Nephron progenitor cell (in vitro differentiated cells): ENCODE data around the gene SLC19A2.

ENCODE experiments used
- DNase-seq: peaks from one replicate; pipeline ENCODE4 v3.0.0; 2021
- H3K27ac Mint-ChIP-seq: 2 replicates; pipeline ENCODE4 v1.8.0; 2021; ENCODE audit warnings: mild to moderate bottlenecking, moderate library complexity, mixed read lengths
- H3K27me3 Mint-ChIP-seq: 2 replicates; pipeline ENCODE4 v1.8.0; 2021; ENCODE audit warnings: mild to moderate bottlenecking, low read depth, mixed read lengths; ENCODE audit not compliant: poor library complexity
- H3K36me3 Mint-ChIP-seq: 2 replicates; pipeline ENCODE4 v1.8.0; 2021; ENCODE audit warnings: low read depth, mixed read lengths
- H3K4me1 Mint-ChIP-seq: 2 replicates; pipeline ENCODE4 v1.8.0; 2021; ENCODE audit warnings: mixed read lengths
- H3K4me3 Mint-ChIP-seq: 2 replicates; pipeline ENCODE4 v1.8.0; 2021; ENCODE audit warnings: mild to moderate bottlenecking, moderate library complexity, mixed read lengths
- H3K9me3 Mint-ChIP-seq: 2 replicates; pipeline ENCODE4 v1.8.0; 2021; ENCODE audit warnings: mild to moderate bottlenecking, moderate library complexity, mixed read lengths
- TF ChIP-seq, protein P1 (sequence below): fragments of 200-600 bp; sonication (generic); IDR thresholded peaks from 2 replicates; pipeline ENCODE4 v1.5.0; 2021; ENCODE audit warnings: antibody characterized with exemption

SLC19A2 gene

DNA sequence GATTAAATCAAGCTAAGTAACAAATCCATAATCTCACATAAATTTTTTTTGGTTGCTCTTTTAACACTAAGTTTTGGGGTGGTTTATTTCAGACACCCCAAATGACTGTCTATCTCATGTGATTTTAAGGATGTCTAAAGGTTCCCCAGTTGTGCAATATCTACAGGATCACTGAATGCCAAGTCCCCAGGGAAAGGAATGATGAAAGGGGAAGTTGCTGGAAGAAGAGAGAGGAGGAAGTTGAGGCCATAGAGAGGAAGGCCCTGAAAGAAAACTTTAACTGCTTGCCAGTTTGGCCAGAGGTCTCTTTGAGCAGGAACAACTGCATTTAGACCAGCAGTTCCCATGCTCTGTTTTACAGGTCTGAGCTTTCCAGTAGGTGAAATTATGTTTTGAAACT is 27.5 kb upstream of the SLC19A2 start:
- no peak for DNase-seq
- Mint-ChIP-seq H3K4me3 (no peak overlapping the region), H3K27ac (no peak overlapping the region), H3K4me1 (no peaks in the 10 kb centered on the region), H3K9me3 (no peaks in the 10 kb centered on the region), H3K36me3 (no peaks in the 10 kb centered on the region), H3K27me3 (peaks cover 3% of the 10 kb centered on the region)
- TF ChIP-seq, protein P1, sequence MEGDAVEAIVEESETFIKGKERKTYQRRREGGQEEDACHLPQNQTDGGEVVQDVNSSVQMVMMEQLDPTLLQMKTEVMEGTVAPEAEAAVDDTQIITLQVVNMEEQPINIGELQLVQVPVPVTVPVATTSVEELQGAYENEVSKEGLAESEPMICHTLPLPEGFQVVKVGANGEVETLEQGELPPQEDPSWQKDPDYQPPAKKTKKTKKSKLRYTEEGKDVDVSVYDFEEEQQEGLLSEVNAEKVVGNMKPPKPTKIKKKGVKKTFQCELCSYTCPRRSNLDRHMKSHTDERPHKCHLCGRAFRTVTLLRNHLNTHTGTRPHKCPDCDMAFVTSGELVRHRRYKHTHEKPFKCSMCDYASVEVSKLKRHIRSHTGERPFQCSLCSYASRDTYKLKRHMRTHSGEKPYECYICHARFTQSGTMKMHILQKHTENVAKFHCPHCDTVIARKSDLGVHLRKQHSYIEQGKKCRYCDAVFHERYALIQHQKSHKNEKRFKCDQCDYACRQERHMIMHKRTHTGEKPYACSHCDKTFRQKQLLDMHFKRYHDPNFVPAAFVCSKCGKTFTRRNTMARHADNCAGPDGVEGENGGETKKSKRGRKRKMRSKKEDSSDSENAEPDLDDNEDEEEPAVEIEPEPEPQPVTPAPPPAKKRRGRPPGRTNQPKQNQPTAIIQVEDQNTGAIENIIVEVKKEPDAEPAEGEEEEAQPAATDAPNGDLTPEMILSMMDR: no peak

DNA sequence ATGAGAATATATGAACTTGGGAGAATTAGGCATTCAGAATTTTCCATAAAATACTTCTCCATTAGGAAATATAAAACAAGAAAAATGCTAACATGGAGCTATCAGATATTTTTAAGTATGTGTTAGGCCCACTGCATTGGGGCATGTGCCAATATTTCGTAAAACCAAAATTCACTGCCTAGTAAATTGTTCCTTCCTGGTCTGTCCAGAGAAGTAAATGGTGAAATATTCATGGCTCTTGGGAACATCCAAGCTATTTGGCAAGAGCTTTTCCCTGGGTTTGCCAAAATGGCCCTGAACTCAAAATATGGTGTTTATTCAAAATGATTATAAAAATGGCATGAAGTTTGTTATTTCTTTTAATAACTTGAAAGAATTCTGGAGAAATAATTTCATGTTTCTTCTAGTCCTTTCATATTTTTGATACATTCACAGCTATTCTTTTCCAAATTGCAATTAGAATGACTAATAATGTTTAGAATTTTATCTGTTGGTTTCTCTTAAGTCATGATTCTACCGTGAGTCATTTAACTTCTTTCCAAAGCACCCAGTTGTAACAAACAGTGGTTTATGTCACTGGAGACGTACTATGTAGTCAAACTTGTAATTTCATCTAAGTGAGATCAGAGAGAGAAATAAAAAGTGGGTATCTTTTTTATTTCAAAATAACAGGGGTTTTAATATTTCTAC is 25.7 kb upstream of the SLC19A2 start:
- DNase-seq: no peak
- H3K9me3 Mint-ChIP-seq: no peaks in the 10 kb centered on the region
- no peaks in the 10 kb centered on the region for H3K36me3 Mint-ChIP-seq
- H3K27me3 Mint-ChIP-seq: peaks cover 3% of the 10 kb centered on the region
- TF ChIP-seq, protein P1: no peak
- H3K4me3 Mint-ChIP-seq: no peak overlapping the region
- no peaks in the 10 kb centered on the region for H3K4me1 Mint-ChIP-seq
- H3K27ac Mint-ChIP-seq: no peak overlapping the region

DNA sequence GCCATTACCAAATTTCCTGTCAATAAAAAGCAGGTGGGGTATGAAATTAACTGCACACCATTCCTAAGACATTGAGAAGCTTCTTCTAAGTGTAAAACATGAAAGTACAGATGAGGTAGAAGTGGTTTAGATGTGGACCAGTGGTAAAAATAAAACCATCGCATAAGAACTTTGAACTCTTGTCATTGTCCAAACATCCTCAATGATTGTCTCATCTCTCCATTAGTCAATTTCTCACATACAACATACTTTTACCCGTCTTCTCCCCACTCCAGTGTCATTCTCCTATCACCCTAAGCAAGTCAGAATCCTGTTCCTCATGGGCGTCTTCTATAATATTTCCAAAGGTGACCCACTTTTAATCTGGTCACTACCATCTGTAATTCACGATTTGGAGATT is 24.3 kb upstream of the SLC19A2 start:
- H3K27me3 Mint-ChIP-seq: peaks cover 8% of the 10 kb centered on the region

DNA sequence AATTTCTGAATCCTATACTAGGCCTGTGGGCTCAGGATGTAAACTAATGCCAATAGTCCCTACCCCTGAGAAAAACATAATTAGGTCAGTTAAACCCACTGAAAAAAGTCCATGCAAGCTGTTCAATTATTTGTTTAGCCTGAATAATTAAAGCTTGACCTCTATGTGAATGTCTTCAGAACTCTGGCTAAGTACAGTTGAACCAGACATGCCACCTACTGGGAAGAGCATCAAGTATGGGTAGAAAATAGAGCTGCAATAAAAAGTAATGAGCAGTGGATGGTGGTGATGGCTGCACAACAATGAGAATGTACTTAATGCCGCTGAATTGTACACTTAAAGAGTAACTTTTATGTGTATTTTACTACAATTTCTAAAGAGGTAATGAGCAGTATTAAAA is 23.6 kb upstream of the SLC19A2 start:
- H3K27me3 Mint-ChIP-seq: peaks cover 8% of the 10 kb centered on the region
- H3K9me3 Mint-ChIP-seq: peaks cover 7% of the 10 kb centered on the region
- H3K36me3 Mint-ChIP-seq: no peaks in the 10 kb centered on the region
- H3K27ac Mint-ChIP-seq: no peak overlapping the region
- H3K4me3 Mint-ChIP-seq: no peak overlapping the region
- TF ChIP-seq, protein P1: no peak
- no peaks in the 10 kb centered on the region for H3K4me1 Mint-ChIP-seq
- DNase-seq: no peak

More for the DNA sequence above, 24.3 kb upstream of the SLC19A2 start:
- peaks cover 7% of the 10 kb centered on the region for H3K9me3 Mint-ChIP-seq
- TF ChIP-seq, protein P1: no peak
- no peak overlapping the region for H3K27ac Mint-ChIP-seq
- no peak for DNase-seq
- no peak overlapping the region for H3K4me3 Mint-ChIP-seq
- H3K36me3 Mint-ChIP-seq: no peaks in the 10 kb centered on the region
- no peaks in the 10 kb centered on the region for H3K4me1 Mint-ChIP-seq

DNA sequence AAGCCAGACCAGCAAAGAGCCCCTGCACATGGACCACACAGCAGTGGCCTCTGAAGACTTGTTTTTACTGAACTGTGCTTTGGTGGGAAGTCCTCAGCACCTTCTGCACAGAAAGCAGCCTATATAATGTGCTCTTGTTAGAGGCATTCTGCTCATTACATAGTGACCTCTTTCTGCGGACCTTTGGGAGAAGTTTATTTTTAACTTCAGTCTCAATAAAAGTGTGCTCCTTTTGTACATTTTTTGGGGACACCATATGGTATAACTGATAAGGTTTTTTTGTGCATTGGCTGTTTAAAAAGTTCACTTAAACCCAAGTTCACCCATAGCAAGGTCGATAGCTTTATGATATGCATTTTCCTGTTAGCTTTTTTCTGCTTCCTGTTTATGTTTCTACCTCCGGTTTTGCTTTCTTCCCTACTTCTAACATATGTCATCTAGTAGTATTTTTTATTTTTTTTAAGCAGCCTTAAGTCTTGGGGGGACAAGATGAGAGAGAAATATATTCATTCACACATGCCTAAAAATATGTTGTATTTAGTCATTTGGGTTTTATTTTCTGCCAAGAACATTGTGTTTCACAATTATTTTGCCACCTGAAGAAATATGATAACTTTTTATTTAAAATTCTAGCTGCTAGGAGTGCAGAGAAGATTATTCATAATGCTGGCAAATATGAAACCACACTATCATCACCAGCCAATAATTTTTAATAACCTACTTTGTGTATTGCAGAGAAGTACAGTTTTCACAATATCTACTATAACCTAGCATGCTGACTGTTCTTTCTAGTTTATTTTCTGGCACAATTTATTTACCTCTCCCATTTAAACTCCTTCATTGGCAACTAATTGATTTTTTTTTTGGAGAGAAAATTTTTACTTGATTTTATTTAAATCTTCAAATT is 22.9 kb upstream of the SLC19A2 start:
- Mint-ChIP-seq H3K4me3 (no peak overlapping the region), H3K4me1 (no peaks in the 10 kb centered on the region), H3K9me3 (peaks cover 7% of the 10 kb centered on the region), H3K27me3 (peaks cover 8% of the 10 kb centered on the region), H3K36me3 (no peaks in the 10 kb centered on the region), H3K27ac (no peak overlapping the region)
- no peak for DNase-seq
- TF ChIP-seq, protein P1: no peak
